Glutamatergic neuron (in vitro differentiated cells): ENCODE data around the gene SUSD6. TPM values are rescaled to one million over a fixed set of nuclear protein-coding genes. Genes with fewer than 3 reads are reported as not detected.

Source experiments
- DNase-seq: peaks from one replicate; pipeline ENCODE4 v3.0.0; 2022
- H3K27ac Mint-ChIP-seq: one replicate; pipeline ENCODE4 v1.8.0; 2020; ENCODE audit warnings: mild to moderate bottlenecking, mixed read lengths, inconsistent platforms; ENCODE audit not compliant: unreplicated experiment
- H3K27me3 Mint-ChIP-seq: one replicate; pipeline ENCODE4 v1.8.0; 2020; ENCODE audit warnings: mild to moderate bottlenecking, moderate library complexity, mixed read lengths, inconsistent platforms; ENCODE audit not compliant: unreplicated experiment
- H3K36me3 Mint-ChIP-seq: one replicate; pipeline ENCODE4 v1.8.0; 2020; ENCODE audit warnings: mild to moderate bottlenecking, mixed read lengths, inconsistent platforms; ENCODE audit not compliant: unreplicated experiment
- H3K4me1 Mint-ChIP-seq: one replicate; pipeline ENCODE4 v1.8.0; 2020; ENCODE audit warnings: mild to moderate bottlenecking, low read depth, mixed read lengths, inconsistent platforms; ENCODE audit not compliant: unreplicated experiment
- H3K4me3 Mint-ChIP-seq: one replicate; pipeline ENCODE4 v1.8.0; 2020; ENCODE audit warnings: mild to moderate bottlenecking, mixed read lengths, inconsistent platforms; ENCODE audit not compliant: unreplicated experiment
- H3K9me3 Mint-ChIP-seq: one replicate; pipeline ENCODE4 v1.8.0; 2020; ENCODE audit warnings: mild to moderate bottlenecking, moderate library complexity, mixed read lengths, inconsistent platforms; ENCODE audit not compliant: unreplicated experiment
- total RNA-seq: library from RNA; stranded (reverse); fragmentation: NEBNext Ultra II Directional; extraction: Animal tissue kit (Norgen Biotek cat#: 25700); gene quantifications from one replicate; pipeline ENCODE4 v1.2.1, GENCODE V29; 2021; ENCODE audit not compliant: unreplicated experiment
- TF ChIP-seq, protein P1 (sequence below): fragments of 200-600 bp; sonication (generic); IDR thresholded peaks from one replicate; pipeline ENCODE4 v1.5.0; 2021; ENCODE audit not compliant: partially characterized antibody, unreplicated experiment

Gene SUSD6
- total RNA-seq, 1 donor from 2014 or later = 106 TPM

DNA sequence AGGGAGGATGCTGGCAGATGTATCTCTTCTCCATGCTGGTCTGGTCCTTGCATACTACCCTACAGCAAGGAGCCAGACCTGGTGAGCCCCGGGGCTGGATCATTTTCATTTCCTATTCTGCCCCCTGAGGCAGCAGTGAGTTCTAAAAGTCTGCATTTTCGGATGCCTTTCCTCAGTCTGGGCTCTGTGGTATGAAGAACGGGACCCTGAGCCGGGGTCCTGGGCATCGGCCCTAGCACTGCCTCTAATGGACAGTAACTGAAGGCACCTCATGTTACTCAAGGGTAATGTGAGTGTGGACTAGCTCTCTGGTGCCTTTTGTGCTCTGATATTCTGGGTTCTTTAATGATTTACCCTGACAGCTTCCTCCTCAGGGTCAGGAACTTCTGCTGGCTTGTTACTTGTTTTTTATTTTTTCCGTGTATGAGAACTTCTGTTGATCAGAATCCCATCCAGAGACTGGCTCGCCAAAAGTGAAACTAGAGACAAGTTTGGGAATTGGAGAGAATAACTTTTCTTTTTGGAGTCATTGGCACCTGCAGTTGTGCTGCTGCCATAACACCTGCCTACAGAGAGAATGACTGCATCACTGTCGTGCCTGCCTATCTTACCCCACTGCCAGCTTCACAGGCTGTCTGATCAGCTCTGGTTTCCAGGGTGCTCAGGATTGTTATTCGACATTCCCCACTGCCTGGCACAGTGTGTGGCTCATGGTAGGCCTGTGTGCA is 62.3 kb downstream of the SUSD6 start:
- peak overlapping the region; percentile 53 for H3K27ac Mint-ChIP-seq
- peaks cover 5% of the 10 kb centered on the region for H3K36me3 Mint-ChIP-seq
- peaks cover 12% of the 10 kb centered on the region for H3K27me3 Mint-ChIP-seq
- H3K4me1 Mint-ChIP-seq = peaks cover 65% of the 10 kb centered on the region
- H3K9me3 Mint-ChIP-seq = peaks cover 15% of the 10 kb centered on the region
- TF ChIP-seq, protein P1, sequence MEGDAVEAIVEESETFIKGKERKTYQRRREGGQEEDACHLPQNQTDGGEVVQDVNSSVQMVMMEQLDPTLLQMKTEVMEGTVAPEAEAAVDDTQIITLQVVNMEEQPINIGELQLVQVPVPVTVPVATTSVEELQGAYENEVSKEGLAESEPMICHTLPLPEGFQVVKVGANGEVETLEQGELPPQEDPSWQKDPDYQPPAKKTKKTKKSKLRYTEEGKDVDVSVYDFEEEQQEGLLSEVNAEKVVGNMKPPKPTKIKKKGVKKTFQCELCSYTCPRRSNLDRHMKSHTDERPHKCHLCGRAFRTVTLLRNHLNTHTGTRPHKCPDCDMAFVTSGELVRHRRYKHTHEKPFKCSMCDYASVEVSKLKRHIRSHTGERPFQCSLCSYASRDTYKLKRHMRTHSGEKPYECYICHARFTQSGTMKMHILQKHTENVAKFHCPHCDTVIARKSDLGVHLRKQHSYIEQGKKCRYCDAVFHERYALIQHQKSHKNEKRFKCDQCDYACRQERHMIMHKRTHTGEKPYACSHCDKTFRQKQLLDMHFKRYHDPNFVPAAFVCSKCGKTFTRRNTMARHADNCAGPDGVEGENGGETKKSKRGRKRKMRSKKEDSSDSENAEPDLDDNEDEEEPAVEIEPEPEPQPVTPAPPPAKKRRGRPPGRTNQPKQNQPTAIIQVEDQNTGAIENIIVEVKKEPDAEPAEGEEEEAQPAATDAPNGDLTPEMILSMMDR = no peak
- DNase-seq = no peak
- H3K4me3 Mint-ChIP-seq = peak overlapping the region; percentile 39

DNA sequence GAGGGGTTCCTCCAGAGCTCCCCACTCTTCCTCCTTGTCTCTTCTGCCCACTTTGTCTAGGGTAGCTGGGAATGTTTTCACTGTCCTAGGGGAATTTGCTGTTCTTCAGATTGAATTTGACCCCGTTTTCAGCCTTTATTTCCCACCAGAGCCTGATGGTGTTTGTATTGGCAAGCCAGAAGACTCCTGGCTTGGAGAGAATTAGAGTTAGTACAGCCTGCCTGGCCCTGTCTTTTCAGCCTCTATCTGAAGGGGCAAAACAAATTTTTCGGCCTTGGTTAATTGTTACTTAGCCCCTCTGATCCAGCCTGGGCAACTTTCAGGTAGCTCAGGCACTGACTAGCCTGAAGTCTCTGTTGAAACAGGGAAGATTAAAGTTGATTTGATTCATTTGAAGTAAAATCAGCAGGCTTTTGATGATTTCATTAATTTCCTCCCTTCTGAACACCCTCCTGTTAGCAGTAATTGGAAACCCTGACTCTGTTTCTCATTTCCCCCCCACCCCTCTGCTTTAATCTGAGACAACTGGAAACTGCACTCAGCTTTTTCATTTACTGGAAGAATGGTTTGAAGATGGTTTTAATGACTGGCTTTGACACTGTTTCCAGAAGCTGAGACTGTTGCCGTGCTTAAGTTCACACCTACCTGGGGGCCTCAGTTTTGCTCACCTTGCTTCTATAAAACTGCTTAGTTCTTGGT is 63.3 kb downstream of the SUSD6 start:
- Mint-ChIP-seq H3K9me3 (peaks cover 15% of the 10 kb centered on the region), H3K4me1 (peaks cover 61% of the 10 kb centered on the region), H3K4me3 (no peak overlapping the region), H3K27me3 (peaks cover 7% of the 10 kb centered on the region), H3K36me3 (peaks cover 4% of the 10 kb centered on the region), H3K27ac (no peak overlapping the region)
- no peak for DNase-seq
- TF ChIP-seq, protein P1 = no peak

DNA sequence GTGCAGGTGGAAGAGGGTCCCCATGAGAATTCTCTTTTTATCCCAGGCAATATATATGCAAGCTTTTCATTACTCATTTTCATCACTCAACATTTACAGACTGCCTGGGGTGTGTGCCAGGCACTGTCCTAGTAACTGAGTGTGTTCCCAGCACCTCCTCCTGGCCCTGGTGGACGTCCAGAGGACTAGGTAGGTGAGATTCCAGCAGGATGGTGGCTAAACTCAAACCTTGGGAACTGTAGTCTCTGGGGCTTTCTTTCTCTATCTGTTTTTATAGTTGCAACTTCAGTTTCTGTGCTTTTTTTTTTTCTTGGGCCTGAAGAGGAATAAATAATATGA is 63.8 kb downstream of the SUSD6 start:
- TF ChIP-seq, protein P1 = no peak
- H3K9me3 Mint-ChIP-seq = peaks cover 11% of the 10 kb centered on the region

DNA sequence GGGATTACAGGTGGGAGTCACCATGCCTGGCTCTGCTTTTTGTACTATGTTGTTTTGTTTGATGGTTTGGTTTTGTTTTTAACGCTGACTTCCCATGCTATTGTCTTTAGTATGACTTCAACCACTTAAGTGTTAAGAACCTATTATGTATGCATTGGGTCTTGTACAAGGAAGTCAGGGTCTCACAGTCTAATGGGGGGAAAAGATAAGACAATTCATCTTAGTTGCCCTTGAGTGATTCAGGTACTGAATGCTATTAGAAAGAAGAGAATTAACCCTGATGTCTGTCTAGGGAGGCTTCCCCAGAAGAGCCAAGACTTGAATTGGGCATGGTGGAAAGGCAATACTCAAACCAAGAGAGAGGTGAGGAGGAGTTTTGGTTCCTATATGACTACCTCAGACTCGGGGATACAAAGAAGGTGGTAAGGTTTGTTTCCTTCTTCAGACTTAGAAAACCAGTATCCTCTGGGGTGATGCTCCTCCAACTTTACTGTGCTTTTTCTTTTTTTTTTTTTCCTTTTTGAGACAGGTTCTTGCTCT is 64.6 kb downstream of the SUSD6 start:
- no peak overlapping the region for H3K27ac Mint-ChIP-seq
- H3K4me1 Mint-ChIP-seq = peaks cover 56% of the 10 kb centered on the region
- no peaks in the 10 kb centered on the region for H3K36me3 Mint-ChIP-seq
- peaks cover 11% of the 10 kb centered on the region for H3K9me3 Mint-ChIP-seq
- peaks cover 7% of the 10 kb centered on the region for H3K27me3 Mint-ChIP-seq
- TF ChIP-seq, protein P1 = no peak
- no peak for DNase-seq
- H3K4me3 Mint-ChIP-seq = no peak overlapping the region

More for the DNA sequence above, 63.8 kb downstream of the SUSD6 start:
- peak overlapping the region; percentile 8 for H3K4me3 Mint-ChIP-seq
- no peaks in the 10 kb centered on the region for H3K36me3 Mint-ChIP-seq
- peaks cover 7% of the 10 kb centered on the region for H3K27me3 Mint-ChIP-seq
- DNase-seq = no peak
- H3K27ac Mint-ChIP-seq = no peak overlapping the region
- H3K4me1 Mint-ChIP-seq = peaks cover 57% of the 10 kb centered on the region

DNA sequence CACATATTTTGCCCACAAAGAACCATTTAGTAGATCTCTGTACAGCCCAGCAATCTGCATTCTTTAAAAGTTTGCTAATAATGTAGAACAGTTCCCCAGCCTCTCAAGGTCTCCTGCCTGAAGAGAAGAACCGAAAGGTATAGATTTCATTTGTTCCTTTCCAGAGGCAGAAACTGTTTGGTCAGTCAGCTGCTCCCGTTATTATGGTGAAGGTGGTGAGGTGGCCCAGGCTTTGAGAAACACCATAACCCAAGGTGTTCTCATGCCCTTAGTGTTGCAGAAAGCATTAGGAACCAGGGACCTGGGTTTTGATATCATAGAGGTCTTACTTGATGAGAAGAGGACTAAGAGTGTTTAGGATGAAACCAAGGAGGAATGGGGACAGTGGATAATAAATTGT is 65.3 kb downstream of the SUSD6 start:
- no peak for DNase-seq
- Mint-ChIP-seq H3K4me3 (no peak overlapping the region), H3K36me3 (no peaks in the 10 kb centered on the region), H3K27ac (no peak overlapping the region), H3K27me3 (peaks cover 10% of the 10 kb centered on the region), H3K4me1 (peaks cover 53% of the 10 kb centered on the region), H3K9me3 (peaks cover 13% of the 10 kb centered on the region)
- TF ChIP-seq, protein P1 = no peak
